ENCODE measurements around the gene ASPG.

Gene ASPG

DNA sequence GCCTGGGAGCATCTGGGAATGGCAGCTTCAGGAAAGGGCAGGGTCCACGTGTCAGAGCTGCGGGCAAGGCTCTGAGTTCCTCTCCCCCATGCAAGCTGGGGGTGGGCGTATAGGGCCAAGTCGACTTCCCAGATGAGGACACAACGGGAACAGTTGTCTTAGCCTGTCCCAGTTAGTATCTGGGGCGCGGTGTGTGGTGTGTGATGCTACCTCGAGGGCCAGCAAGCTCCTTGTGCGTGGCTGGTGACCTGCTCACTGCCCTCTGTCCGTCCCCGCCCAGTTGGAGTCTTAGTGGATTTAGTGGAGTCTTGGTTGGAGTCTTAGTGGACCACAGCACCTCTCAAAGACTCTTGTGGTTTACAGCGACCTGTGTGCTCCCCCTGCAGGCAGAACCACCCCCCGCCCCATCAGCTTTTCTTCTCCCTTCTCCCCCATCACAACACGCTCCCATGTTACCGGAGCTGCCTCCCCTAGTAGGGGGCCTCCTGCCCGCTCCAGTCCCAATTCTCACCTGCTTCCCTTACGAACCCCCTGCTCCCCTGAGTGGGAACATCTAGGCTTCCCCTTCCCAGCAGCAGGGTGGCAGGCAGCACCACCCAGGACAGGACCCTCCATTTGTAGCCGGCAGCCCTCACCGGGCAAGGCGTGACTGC is 8.7 kb downstream of the ASPG start:
- Histone ChIP-seq H3K4me1 (ENCODE audit: control insufficient read depth, insufficient read depth, low read length) (no peaks in the 10 kb centered on the region), H3K27ac (ENCODE audit: extremely low read depth, low read depth, low read length) (no peak overlapping the region), H3K36me3 (ENCODE audit: control insufficient read depth in 2 of 2, insufficient read depth in 1 of 2, low read length in 2 of 2) (no peaks in the 10 kb centered on the region), H3K9me3 (ENCODE audit: control insufficient read depth, insufficient read depth, low read depth, low read length) (no peaks in the 10 kb centered on the region), H3K4me3 (ENCODE audit: low read depth, low read length) (no peak overlapping the region)
- TF ChIP-seq ZNF174 (tag by site-specific recombination; IDR thresholded peaks at IDR 0.05), result no peak
- TF ChIP-seq ZNF335 (tag by site-specific recombination; conservative IDR thresholded peaks at IDR 0.05), result peak; percentile 91
- peak; percentile 19 for TF ChIP-seq KLF1 (tag by site-specific recombination; IDR thresholded peaks at IDR 0.05)
- CTCF ChIA-PET, result interaction anchor here (0.5 to 3.0 kb wide), 25 partner anchors 8 to 546 kb away, joined by 3 to 20 read pairs (median 4); partner anchors contain the start of gene ASPG
- POLR2A ChIA-PET, result no interaction called here

DNA sequence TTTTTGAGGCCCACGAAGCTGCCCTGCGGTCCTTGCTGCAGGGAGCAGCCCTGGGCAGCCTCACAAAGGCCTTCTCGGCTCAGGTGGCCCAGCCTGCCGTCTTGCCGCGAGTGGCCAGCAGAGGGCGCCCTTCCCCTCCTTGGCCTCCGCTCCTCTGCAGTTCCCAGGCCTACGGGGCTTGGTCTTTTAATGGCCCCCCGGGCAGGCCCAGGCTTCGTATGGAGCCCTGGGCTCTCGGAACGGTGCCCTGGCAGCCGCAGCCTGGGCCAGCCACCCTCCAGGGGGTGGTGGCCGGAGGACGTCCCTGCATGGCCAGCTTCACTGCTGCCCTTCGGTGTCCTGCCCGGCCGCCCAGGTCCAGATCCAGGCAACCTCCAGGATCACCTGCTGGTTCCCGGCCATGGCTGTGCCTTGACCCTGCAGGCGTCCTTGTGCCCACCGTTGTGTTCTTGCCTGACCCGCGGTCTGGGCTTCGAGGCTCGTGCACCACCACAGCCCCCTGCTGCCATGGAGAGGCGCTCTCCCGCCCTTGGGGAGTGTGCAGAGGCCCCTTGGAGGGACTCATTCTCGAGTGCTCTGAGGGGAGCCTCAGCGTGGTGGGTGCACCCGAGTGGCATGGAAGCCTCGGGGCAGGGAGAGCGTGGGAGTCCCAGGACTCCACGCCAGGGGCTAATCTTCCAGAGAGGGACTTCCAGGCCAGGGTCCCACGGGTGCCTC is 9.4 kb downstream of the ASPG start:
- TF ChIP-seq, protein P1, sequence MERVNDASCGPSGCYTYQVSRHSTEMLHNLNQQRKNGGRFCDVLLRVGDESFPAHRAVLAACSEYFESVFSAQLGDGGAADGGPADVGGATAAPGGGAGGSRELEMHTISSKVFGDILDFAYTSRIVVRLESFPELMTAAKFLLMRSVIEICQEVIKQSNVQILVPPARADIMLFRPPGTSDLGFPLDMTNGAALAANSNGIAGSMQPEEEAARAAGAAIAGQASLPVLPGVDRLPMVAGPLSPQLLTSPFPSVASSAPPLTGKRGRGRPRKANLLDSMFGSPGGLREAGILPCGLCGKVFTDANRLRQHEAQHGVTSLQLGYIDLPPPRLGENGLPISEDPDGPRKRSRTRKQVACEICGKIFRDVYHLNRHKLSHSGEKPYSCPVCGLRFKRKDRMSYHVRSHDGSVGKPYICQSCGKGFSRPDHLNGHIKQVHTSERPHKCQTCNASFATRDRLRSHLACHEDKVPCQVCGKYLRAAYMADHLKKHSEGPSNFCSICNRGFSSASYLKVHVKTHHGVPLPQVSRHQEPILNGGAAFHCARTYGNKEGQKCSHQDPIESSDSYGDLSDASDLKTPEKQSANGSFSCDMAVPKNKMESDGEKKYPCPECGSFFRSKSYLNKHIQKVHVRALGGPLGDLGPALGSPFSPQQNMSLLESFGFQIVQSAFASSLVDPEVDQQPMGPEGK (tag by site-specific recombination; IDR thresholded peaks at IDR 0.05), result peak; percentile 33; the same call in 1 of the 2 replicates
- TF ChIP-seq ZNF544 (tag by site-specific recombination; IDR thresholded peaks at IDR 0.05) (no peak), ZNF311 (tag by site-specific recombination; IDR thresholded peaks at IDR 0.05; ENCODE audit: borderline replicate concordance) (no peak), KLF8 (tag by site-specific recombination; IDR thresholded peaks at IDR 0.05) (peak; percentile 37; the same call in 1 of the 2 replicates), RBAK (tag by site-specific recombination; IDR thresholded peaks at IDR 0.05) (no peak), ZIC2 (tag by site-specific recombination; IDR thresholded peaks at IDR 0.05) (peak; percentile 73), ZNF114 (tag by site-specific recombination; IDR thresholded peaks at IDR 0.05) (no peak), GLIS1 (tag by site-specific recombination; IDR thresholded peaks at IDR 0.05) (peak; percentile 83), ZSCAN30 (tag by site-specific recombination; IDR thresholded peaks at IDR 0.05) (peak; percentile 73), ZNF654 (tag by site-specific recombination; IDR thresholded peaks at IDR 0.05; ENCODE audit: low read depth) (peak; percentile 44), GLIS2 (tag by site-specific recombination; IDR thresholded peaks at IDR 0.05) (peak; percentile 71)
- TF ChIP-seq, protein P2, sequence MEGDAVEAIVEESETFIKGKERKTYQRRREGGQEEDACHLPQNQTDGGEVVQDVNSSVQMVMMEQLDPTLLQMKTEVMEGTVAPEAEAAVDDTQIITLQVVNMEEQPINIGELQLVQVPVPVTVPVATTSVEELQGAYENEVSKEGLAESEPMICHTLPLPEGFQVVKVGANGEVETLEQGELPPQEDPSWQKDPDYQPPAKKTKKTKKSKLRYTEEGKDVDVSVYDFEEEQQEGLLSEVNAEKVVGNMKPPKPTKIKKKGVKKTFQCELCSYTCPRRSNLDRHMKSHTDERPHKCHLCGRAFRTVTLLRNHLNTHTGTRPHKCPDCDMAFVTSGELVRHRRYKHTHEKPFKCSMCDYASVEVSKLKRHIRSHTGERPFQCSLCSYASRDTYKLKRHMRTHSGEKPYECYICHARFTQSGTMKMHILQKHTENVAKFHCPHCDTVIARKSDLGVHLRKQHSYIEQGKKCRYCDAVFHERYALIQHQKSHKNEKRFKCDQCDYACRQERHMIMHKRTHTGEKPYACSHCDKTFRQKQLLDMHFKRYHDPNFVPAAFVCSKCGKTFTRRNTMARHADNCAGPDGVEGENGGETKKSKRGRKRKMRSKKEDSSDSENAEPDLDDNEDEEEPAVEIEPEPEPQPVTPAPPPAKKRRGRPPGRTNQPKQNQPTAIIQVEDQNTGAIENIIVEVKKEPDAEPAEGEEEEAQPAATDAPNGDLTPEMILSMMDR (tag by site-specific recombination; IDR thresholded peaks at IDR 0.05), result peak; percentile 95
- TF ChIP-seq, protein P3, sequence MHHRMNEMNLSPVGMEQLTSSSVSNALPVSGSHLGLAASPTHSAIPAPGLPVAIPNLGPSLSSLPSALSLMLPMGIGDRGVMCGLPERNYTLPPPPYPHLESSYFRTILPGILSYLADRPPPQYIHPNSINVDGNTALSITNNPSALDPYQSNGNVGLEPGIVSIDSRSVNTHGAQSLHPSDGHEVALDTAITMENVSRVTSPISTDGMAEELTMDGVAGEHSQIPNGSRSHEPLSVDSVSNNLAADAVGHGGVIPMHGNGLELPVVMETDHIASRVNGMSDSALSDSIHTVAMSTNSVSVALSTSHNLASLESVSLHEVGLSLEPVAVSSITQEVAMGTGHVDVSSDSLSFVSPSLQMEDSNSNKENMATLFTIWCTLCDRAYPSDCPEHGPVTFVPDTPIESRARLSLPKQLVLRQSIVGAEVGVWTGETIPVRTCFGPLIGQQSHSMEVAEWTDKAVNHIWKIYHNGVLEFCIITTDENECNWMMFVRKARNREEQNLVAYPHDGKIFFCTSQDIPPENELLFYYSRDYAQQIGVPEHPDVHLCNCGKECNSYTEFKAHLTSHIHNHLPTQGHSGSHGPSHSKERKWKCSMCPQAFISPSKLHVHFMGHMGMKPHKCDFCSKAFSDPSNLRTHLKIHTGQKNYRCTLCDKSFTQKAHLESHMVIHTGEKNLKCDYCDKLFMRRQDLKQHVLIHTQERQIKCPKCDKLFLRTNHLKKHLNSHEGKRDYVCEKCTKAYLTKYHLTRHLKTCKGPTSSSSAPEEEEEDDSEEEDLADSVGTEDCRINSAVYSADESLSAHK (tag by site-specific recombination; IDR thresholded peaks at IDR 0.05), result no peak
- Histone ChIP-seq H3K9me3 (ENCODE audit: control insufficient read depth, insufficient read depth, low read depth, low read length) (no peaks in the 10 kb centered on the region), H3K27ac (ENCODE audit: extremely low read depth, low read depth, low read length) (no peak overlapping the region), H3K36me3 (ENCODE audit: control insufficient read depth in 2 of 2, insufficient read depth in 1 of 2, low read length in 2 of 2) (no peaks in the 10 kb centered on the region), H3K4me1 (ENCODE audit: control insufficient read depth, insufficient read depth, low read length) (no peaks in the 10 kb centered on the region), H3K4me3 (ENCODE audit: low read depth, low read length) (no peak overlapping the region)
- ChIA-PET POLR2A (no interaction called here), CTCF (interaction anchor here (0.6 to 3.0 kb wide), 22 partner anchors 9 to 545 kb away, joined by 3 to 20 read pairs (median 4); partner anchors contain the start of gene ASPG)

Measured in HEK293 (cell line).